ENCODE data around the gene DENND1A.

GRCh38 chr9:123377211-123377971, 552.5 kb downstream of the DENND1A start:
- TF ChIP-seq CTCF (conservative IDR thresholded peaks at IDR 0.05; ENCODE audit: low read length) (no peak), EZH2phosphoT487 (IDR thresholded peaks at IDR 0.05; ENCODE audit: borderline replicate concordance) (no peak)
